Measurements from ENCODE around the gene PRPF6. TPM values are rescaled to one million over a fixed set of nuclear protein-coding genes. Genes with fewer than 3 reads are reported as not detected.

The PRPF6 gene
- total and polyA plus RNA-seq, 2 of the 13 experiments (the other 11 are each of a cell fraction or from before 2014, with no cell fraction given): 63.7 to 101 TPM

DNA sequence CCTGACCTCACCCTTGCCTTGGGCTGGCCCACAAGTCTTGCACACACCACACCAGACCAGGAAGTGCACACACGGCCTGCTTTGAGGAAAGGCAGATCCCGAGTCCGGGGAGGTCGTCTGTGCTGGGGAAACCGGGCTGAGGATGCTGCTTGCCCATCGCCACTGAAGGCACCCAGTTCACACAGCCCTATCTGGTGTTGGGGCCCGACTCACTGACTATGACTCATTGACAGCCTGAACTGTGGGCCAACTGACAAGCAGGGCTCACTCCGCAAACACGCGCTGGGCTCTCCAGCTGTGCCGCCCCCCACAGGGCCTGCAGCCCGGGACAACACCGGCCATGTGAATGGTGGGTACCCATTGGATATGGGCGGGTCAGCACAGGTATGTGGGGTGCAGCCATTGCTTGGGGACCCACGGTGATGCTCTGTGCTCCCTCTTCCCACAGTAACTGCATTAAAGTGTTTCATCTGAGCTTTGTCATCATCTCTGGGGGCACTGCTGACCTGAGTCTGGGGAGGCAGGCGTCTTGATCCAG, 3.1 kb upstream of the PRPF6 start (continued):
- TF ChIP-seq, protein P1, sequence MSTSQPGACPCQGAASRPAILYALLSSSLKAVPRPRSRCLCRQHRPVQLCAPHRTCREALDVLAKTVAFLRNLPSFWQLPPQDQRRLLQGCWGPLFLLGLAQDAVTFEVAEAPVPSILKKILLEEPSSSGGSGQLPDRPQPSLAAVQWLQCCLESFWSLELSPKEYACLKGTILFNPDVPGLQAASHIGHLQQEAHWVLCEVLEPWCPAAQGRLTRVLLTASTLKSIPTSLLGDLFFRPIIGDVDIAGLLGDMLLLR (CRISPR knock-in tag; IDR thresholded peaks at IDR 0.05): peak; percentile 70
- TF ChIP-seq YY1 (IDR thresholded peaks at IDR 0.05; ENCODE audit: insufficient read depth, insufficient replicate concordance, low read depth, low read length) (peak; percentile 24), PHB2 (IDR thresholded peaks at IDR 0.05; ENCODE audit: partially characterized antibody) (no peak), ATAD3A (CRISPR knock-in tag; IDR thresholded peaks at IDR 0.05) (no peak), FOXA1 (IDR thresholded peaks at IDR 0.05) (no peak), FOXA1 (CRISPR knock-in tag; IDR thresholded peaks at IDR 0.05) (peak; percentile 77), FIP1L1 (IDR thresholded peaks at IDR 0.05; ENCODE audit: borderline replicate concordance, insufficient read depth, low read depth, low read length) (peak; percentile 59; the same call in 1 of the 2 replicates), RBM22 (optimal IDR thresholded peaks at IDR 0.05; ENCODE audit: low read length) (peak; percentile 54), ZNF10 (CRISPR knock-in tag; IDR thresholded peaks at IDR 0.05; ENCODE audit: borderline replicate concordance, low read depth) (no peak), RFX1 (IDR thresholded peaks at IDR 0.05) (no peak), POLR2A (IDR thresholded peaks at IDR 0.05; ENCODE audit: insufficient read depth in 1 of 2, low read depth in 2 of 2, low read length in 2 of 2) (peak in 1 of 2 experiments; percentile 44; a peak in 1 of 4 replicates), STAG1 (CRISPR knock-in tag; IDR thresholded peaks at IDR 0.05) (peak; percentile 44), NCOA2 (CRISPR knock-in tag; IDR thresholded peaks at IDR 0.05) (peak; percentile 46; the same call in 1 of the 2 replicates), ZFP1 (CRISPR knock-in tag; IDR thresholded peaks at IDR 0.05) (no peak), TAF1 (CRISPR knock-in tag; IDR thresholded peaks at IDR 0.05) (peak; percentile 42; the same call in 1 of the 2 replicates), MIER2 (CRISPR knock-in tag; IDR thresholded peaks at IDR 0.05) (0 out of 2 replicates have a peak, but pooled peaks have one; percentile 29), TEAD2 (CRISPR knock-in tag; IDR thresholded peaks at IDR 0.05) (no peak)
- TF ChIP-seq, protein P2, sequence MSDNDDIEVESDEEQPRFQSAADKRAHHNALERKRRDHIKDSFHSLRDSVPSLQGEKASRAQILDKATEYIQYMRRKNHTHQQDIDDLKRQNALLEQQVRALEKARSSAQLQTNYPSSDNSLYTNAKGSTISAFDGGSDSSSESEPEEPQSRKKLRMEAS (IDR thresholded peaks at IDR 0.05): peak; percentile 93
- TF ChIP-seq, protein P3, sequence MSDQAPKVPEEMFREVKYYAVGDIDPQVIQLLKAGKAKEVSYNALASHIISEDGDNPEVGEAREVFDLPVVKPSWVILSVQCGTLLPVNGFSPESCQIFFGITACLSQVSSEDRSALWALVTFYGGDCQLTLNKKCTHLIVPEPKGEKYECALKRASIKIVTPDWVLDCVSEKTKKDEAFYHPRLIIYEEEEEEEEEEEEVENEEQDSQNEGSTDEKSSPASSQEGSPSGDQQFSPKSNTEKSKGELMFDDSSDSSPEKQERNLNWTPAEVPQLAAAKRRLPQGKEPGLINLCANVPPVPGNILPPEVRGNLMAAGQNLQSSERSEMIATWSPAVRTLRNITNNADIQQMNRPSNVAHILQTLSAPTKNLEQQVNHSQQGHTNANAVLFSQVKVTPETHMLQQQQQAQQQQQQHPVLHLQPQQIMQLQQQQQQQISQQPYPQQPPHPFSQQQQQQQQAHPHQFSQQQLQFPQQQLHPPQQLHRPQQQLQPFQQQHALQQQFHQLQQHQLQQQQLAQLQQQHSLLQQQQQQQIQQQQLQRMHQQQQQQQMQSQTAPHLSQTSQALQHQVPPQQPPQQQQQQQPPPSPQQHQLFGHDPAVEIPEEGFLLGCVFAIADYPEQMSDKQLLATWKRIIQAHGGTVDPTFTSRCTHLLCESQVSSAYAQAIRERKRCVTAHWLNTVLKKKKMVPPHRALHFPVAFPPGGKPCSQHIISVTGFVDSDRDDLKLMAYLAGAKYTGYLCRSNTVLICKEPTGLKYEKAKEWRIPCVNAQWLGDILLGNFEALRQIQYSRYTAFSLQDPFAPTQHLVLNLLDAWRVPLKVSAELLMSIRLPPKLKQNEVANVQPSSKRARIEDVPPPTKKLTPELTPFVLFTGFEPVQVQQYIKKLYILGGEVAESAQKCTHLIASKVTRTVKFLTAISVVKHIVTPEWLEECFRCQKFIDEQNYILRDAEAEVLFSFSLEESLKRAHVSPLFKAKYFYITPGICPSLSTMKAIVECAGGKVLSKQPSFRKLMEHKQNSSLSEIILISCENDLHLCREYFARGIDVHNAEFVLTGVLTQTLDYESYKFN (CRISPR knock-in tag; conservative IDR thresholded peaks at IDR 0.05): peak; percentile 69
- TF ChIP-seq, protein P4, sequence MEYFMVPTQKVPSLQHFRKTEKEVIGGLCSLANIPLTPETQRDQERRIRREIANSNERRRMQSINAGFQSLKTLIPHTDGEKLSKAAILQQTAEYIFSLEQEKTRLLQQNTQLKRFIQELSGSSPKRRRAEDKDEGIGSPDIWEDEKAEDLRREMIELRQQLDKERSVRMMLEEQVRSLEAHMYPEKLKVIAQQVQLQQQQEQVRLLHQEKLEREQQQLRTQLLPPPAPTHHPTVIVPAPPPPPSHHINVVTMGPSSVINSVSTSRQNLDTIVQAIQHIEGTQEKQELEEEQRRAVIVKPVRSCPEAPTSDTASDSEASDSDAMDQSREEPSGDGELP (IDR thresholded peaks at IDR 0.05; ENCODE audit: borderline replicate concordance, low read depth): peak; percentile 98
- TF ChIP-seq, protein P5, sequence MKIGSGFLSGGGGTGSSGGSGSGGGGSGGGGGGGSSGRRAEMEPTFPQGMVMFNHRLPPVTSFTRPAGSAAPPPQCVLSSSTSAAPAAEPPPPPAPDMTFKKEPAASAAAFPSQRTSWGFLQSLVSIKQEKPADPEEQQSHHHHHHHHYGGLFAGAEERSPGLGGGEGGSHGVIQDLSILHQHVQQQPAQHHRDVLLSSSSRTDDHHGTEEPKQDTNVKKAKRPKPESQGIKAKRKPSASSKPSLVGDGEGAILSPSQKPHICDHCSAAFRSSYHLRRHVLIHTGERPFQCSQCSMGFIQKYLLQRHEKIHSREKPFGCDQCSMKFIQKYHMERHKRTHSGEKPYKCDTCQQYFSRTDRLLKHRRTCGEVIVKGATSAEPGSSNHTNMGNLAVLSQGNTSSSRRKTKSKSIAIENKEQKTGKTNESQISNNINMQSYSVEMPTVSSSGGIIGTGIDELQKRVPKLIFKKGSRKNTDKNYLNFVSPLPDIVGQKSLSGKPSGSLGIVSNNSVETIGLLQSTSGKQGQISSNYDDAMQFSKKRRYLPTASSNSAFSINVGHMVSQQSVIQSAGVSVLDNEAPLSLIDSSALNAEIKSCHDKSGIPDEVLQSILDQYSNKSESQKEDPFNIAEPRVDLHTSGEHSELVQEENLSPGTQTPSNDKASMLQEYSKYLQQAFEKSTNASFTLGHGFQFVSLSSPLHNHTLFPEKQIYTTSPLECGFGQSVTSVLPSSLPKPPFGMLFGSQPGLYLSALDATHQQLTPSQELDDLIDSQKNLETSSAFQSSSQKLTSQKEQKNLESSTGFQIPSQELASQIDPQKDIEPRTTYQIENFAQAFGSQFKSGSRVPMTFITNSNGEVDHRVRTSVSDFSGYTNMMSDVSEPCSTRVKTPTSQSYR (CRISPR knock-in tag; IDR thresholded peaks at IDR 0.05; ENCODE audit: borderline replicate concordance): peak; percentile 71; the same call in 1 of the 2 replicates

All from HepG2 (cell line).